H9 (cell line): ENCODE measurements around the gene GNAO1. TPM values are rescaled to one million over a fixed set of nuclear protein-coding genes. Genes with fewer than 3 reads are reported as not detected.

Source experiments
- DNase-seq: peaks from one replicate; pipeline ENCODE4 v3.0.0-alpha.2; 2017
- H2AFZ ChIP-seq: one replicate; pipeline ENCODE4 v1.6.1; 2013; ENCODE audit warnings: mild to moderate bottlenecking, low read length, control low read depth, moderate library complexity
- H2AK5ac ChIP-seq: 2 replicates; pipeline ENCODE4 v1.6.1; 2013; ENCODE audit warnings: low read length, control low read depth, mixed read lengths; ENCODE audit not compliant: insufficient read length
- H2BK120ac ChIP-seq: one replicate; pipeline ENCODE4 v1.6.1; 2013; ENCODE audit warnings: low read depth, mild to moderate bottlenecking, low read length, control low read depth, inconsistent platforms; ENCODE audit not compliant: poor library complexity, severe bottlenecking
- H2BK12ac ChIP-seq: 2 replicates; pipeline ENCODE4 v1.6.1; 2013; ENCODE audit warnings: low read length, control low read depth, mixed read lengths, low read depth; ENCODE audit not compliant: insufficient read length
- H2BK15ac ChIP-seq: 2 replicates; pipeline ENCODE4 v1.6.1; 2013; ENCODE audit warnings: low read depth, low read length, control low read depth
- H2BK20ac ChIP-seq: one replicate; pipeline ENCODE4 v1.6.1; 2013; ENCODE audit warnings: low read depth, mild to moderate bottlenecking, low read length, control low read depth, inconsistent platforms; ENCODE audit not compliant: poor library complexity, severe bottlenecking
- H2BK5ac ChIP-seq: 2 replicates; pipeline ENCODE4 v1.6.1; 2013; ENCODE audit warnings: low read length, control low read depth, mixed read lengths; ENCODE audit not compliant: insufficient read length
- H3K14ac ChIP-seq: 2 replicates; pipeline ENCODE4 v1.6.1; 2013; ENCODE audit warnings: low read length, control low read depth; ENCODE audit not compliant: insufficient read depth
- H3K18ac ChIP-seq: 2 replicates; pipeline ENCODE4 v1.6.1; 2013; ENCODE audit warnings: low read depth, mild to moderate bottlenecking, mixed read lengths, low read length, control low read depth; ENCODE audit not compliant: insufficient read length
- H3K23ac ChIP-seq: 2 replicates; pipeline ENCODE4 v1.6.1; 2013; ENCODE audit warnings: low read length, control low read depth, mixed read lengths, low read depth; ENCODE audit not compliant: insufficient read length
- H3K23me2 ChIP-seq: 2 replicates; pipeline ENCODE4 v1.6.1; 2013; ENCODE audit warnings: low read depth, mild to moderate bottlenecking, mixed read lengths, low read length, control low read depth; ENCODE audit not compliant: insufficient read length, poor library complexity, severe bottlenecking
- H3K27ac ChIP-seq: 2 replicates; pipeline ENCODE4 v1.5.1; 2013; ENCODE audit warnings: low read length, control low read depth, mixed read lengths, low read depth; ENCODE audit not compliant: insufficient read length
- H3K27me3 ChIP-seq: 2 replicates; pipeline ENCODE4 v1.6.1; 2013; ENCODE audit warnings: low read length, control low read depth, inconsistent platforms; ENCODE audit not compliant: insufficient read depth
- H3K4ac ChIP-seq: 2 replicates; pipeline ENCODE4 v1.6.1; 2013; ENCODE audit warnings: low read depth, mild to moderate bottlenecking, control low read depth, inconsistent platforms, low read length, moderate library complexity
- H3K4me1 ChIP-seq: 2 replicates; pipeline ENCODE4 v1.6.1; 2013; ENCODE audit warnings: low read length, control low read depth, inconsistent platforms; ENCODE audit not compliant: insufficient read depth
- H3K4me2 ChIP-seq: 2 replicates; pipeline ENCODE4 v1.6.1; 2013; ENCODE audit warnings: low read length, control low read depth, mixed read lengths; ENCODE audit not compliant: insufficient read length, insufficient read depth
- H3K56ac ChIP-seq: 2 replicates; pipeline ENCODE4 v1.6.1; 2013; ENCODE audit warnings: low read depth, mild to moderate bottlenecking, mixed read lengths, low read length, control low read depth; ENCODE audit not compliant: insufficient read length
- H3K79me1 ChIP-seq: 2 replicates; pipeline ENCODE4 v1.6.1; 2013; ENCODE audit warnings: low read depth, mild to moderate bottlenecking, moderate library complexity, low read length, control low read depth, inconsistent platforms; ENCODE audit not compliant: insufficient read depth, poor library complexity, severe bottlenecking
- H3K79me2 ChIP-seq: 2 replicates; pipeline ENCODE4 v1.6.1; 2013; ENCODE audit warnings: low read length, control low read depth, inconsistent platforms; ENCODE audit not compliant: insufficient read depth
- H3K9ac ChIP-seq: 2 replicates; pipeline ENCODE4 v1.6.1; 2013; ENCODE audit warnings: low read length, control low read depth, mixed read lengths; ENCODE audit not compliant: insufficient read length; ENCODE audit errors: extremely low read depth
- H3K9me3 ChIP-seq: one replicate; pipeline ENCODE4 v1.6.1; 2013; ENCODE audit warnings: low read depth, low read length, inconsistent platforms; ENCODE audit not compliant: control insufficient read depth
- H3T11ph ChIP-seq: one replicate; pipeline ENCODE4 v1.6.1; 2013; ENCODE audit warnings: mild to moderate bottlenecking, low read length, control low read depth, inconsistent platforms
- H4K20me1 ChIP-seq: one replicate; pipeline ENCODE4 v1.6.1; 2013; ENCODE audit not compliant: control insufficient read depth, insufficient read length, insufficient read depth
- H4K5ac ChIP-seq: 2 replicates; pipeline ENCODE4 v1.6.1; 2013; ENCODE audit warnings: low read depth, mild to moderate bottlenecking, mixed read lengths, low read length, control low read depth; ENCODE audit not compliant: insufficient read length
- H4K8ac ChIP-seq: replicated peaks from 2 replicates; pipeline ENCODE4 v1.6.1; 2013; ENCODE audit warnings: low read length, control low read depth, mixed read lengths, low read depth; ENCODE audit not compliant: insufficient read length
- H4K91ac ChIP-seq: 2 replicates; pipeline ENCODE4 v1.6.1; 2013; ENCODE audit warnings: low read depth, mild to moderate bottlenecking, moderate library complexity, mixed read lengths, low read length, control low read depth; ENCODE audit not compliant: insufficient read length
- H3K27ac Mint-ChIP-seq, 3 experiments: 2 replicates in 2 of 3; 3 replicates in 1 of 3; pipeline ENCODE4 v1.8.0; 2020 to 2021; ENCODE audit warnings: mixed read lengths in 3 of 3, mild to moderate bottlenecking in 1 of 3, moderate library complexity in 1 of 3
- H3K27me3 Mint-ChIP-seq: 2 replicates; pipeline ENCODE4 v1.8.0; 2021; ENCODE audit warnings: low read depth, mild to moderate bottlenecking, moderate library complexity, mixed read lengths
- H3K36me3 Mint-ChIP-seq, 3 experiments: 2 replicates in 2 of 3; 3 replicates in 1 of 3; pipeline ENCODE4 v1.8.0; 2020 to 2021; ENCODE audit warnings: low read depth in 3 of 3, mixed read lengths in 3 of 3; ENCODE audit not compliant: insufficient read depth in 1 of 3
- H3K4me1 Mint-ChIP-seq, 2 experiments: 2 replicates each; pipeline ENCODE4 v1.8.0; 2020; ENCODE audit warnings: mixed read lengths in 2 of 2
- H3K4me3 Mint-ChIP-seq, 2 experiments: 2 replicates in 1 of 2; 3 replicates in 1 of 2; pipeline ENCODE4 v1.8.0; 2020 to 2021; ENCODE audit warnings: mild to moderate bottlenecking in 2 of 2, mixed read lengths in 2 of 2, moderate library complexity in 1 of 2
- H3K9me3 Mint-ChIP-seq, 2 experiments: 2 replicates in 1 of 2; 3 replicates in 1 of 2; pipeline ENCODE4 v1.8.0; 2020; ENCODE audit warnings: mild to moderate bottlenecking in 2 of 2, mixed read lengths in 2 of 2, moderate library complexity in 1 of 2
- total RNA-seq: library from RNA; stranded (reverse); gene quantifications from 2 replicates; pipeline ENCODE4 v1.2.1, GENCODE V29; 2021
- TF ChIP-seq, protein P1 (sequence below): fragments of 200-600 bp; sonication (generic); conservative IDR thresholded peaks from 3 replicates; pipeline ENCODE4 v1.8.0; 2021; ENCODE audit warnings: antibody characterized with exemption, mild to moderate bottlenecking

Gene GNAO1
- total RNA-seq, 1 experiment from 2014 or later: 16.9 TPM

DNA sequence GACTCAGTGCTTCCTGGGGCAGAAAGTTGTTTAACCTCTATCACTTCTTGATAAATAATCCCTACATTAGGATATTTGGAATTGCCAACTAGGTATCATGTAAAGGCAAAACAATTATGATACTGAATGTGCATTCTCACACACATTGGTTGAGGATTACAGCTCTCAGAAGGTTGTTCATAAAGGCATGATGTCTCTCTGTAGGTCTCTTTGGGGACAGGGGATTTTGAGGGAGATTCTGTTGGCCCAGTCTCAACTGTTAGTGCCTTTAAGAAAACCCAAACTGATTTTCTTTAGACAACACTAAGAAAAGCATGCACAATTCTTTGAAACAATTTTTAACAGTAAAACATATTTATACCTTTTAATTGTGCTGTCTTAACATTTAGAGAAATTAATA is 56.5 kb downstream of the GNAO1 start:
- H2BK20ac ChIP-seq: no peak overlapping the region
- no peaks in the 10 kb centered on the region for H4K20me1 ChIP-seq
- TF ChIP-seq, protein P1, sequence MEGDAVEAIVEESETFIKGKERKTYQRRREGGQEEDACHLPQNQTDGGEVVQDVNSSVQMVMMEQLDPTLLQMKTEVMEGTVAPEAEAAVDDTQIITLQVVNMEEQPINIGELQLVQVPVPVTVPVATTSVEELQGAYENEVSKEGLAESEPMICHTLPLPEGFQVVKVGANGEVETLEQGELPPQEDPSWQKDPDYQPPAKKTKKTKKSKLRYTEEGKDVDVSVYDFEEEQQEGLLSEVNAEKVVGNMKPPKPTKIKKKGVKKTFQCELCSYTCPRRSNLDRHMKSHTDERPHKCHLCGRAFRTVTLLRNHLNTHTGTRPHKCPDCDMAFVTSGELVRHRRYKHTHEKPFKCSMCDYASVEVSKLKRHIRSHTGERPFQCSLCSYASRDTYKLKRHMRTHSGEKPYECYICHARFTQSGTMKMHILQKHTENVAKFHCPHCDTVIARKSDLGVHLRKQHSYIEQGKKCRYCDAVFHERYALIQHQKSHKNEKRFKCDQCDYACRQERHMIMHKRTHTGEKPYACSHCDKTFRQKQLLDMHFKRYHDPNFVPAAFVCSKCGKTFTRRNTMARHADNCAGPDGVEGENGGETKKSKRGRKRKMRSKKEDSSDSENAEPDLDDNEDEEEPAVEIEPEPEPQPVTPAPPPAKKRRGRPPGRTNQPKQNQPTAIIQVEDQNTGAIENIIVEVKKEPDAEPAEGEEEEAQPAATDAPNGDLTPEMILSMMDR: no peak
- H3K9ac ChIP-seq: no peak overlapping the region
- Mint-ChIP-seq H3K27ac (no peak overlapping the region), H3K36me3 (peaks cover 0 to 4% (median 1%) of the 10 kb centered on the region in 3 experiments; a peak in 3 of 7 replicates), H3K4me1 (peaks cover 3 to 9% of the 10 kb centered on the region in 2 experiments), H3K27me3 (no peaks in the 10 kb centered on the region), H3K4me3 (no peak overlapping the region), H3K9me3 (no peaks in the 10 kb centered on the region)
- H3K4ac ChIP-seq: no peak overlapping the region
- H2BK15ac ChIP-seq: no peak overlapping the region
- no peaks in the 10 kb centered on the region for H3K9me3 ChIP-seq
- no peak overlapping the region for H3T11ph ChIP-seq
- H2AFZ ChIP-seq: no peak overlapping the region
- no peak overlapping the region for H3K4me2 ChIP-seq
- no peak overlapping the region for H4K5ac ChIP-seq
- H3K23ac ChIP-seq: no peak overlapping the region
- H3K27ac ChIP-seq: no peak overlapping the region
- H3K14ac ChIP-seq: no peak overlapping the region
- no peaks in the 10 kb centered on the region for H3K27me3 ChIP-seq
- no peak for DNase-seq
- H3K18ac ChIP-seq: no peak overlapping the region
- no peak overlapping the region for H4K8ac ChIP-seq
- no peaks in the 10 kb centered on the region for H3K23me2 ChIP-seq
- H3K79me2 ChIP-seq: no peaks in the 10 kb centered on the region
- no peak overlapping the region for H3K56ac ChIP-seq
- H3K4me1 ChIP-seq: no peaks in the 10 kb centered on the region
- no peaks in the 10 kb centered on the region for H3K79me1 ChIP-seq
- H4K91ac ChIP-seq: no peak overlapping the region
- no peak overlapping the region for H2BK12ac ChIP-seq
- H2AK5ac ChIP-seq: no peak overlapping the region
- H2BK120ac ChIP-seq: no peak overlapping the region
- H2BK5ac ChIP-seq: no peak overlapping the region
